Coronary artery (tissue), 2 donors: ENCODE measurements around the gene FGGY.
"Not testable (repeated sequence)": the region's sequence is repeated elsewhere in the genome, so short reads cannot be mapped to it uniquely, and the experiment has no call there.

Source experiments
- DNase-seq: peaks from one replicate; pipeline ENCODE4 v3.0.0-alpha.2; 2017; ENCODE audit warnings: low spot score
- H3K27ac ChIP-seq, 2 donors: fragments of 200-600 bp; sonication (generic); one replicate each; pipeline ENCODE4 v1.5.1; 2016 to 2019
- H3K4me3 ChIP-seq: fragments of 200-600 bp; sonication (generic); 2 replicates; pipeline ENCODE4 v1.5.1; 2016; ENCODE audit warnings: mild to moderate bottlenecking, moderate library complexity
- TF ChIP-seq, protein P1 (sequence below): fragments of 200-600 bp; sonication (generic); IDR thresholded peaks from one replicate; pipeline ENCODE4 v1.5.1; 2019; ENCODE audit warnings: antibody characterized with exemption

The FGGY gene

DNA sequence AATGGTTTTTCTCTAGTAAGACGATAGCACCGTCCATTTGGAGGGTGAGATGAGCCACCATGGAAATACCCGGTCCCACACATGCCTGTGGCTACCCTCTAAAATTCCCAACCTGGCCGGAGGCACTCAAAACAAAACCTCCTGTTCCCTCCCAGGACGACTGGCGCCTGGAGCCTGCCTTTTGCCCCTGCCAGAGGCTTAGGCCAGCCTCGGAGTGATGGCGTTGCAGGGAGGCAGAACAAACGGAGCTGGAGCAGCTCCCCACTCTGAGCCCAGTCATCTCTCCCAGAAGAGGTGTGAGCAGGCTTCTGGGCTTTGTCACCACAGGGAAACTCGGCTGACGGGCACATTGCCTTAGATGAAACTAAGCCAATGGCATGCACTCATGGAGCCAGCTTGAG is 304.1 kb downstream of the FGGY start:
- no peak for DNase-seq

DNA sequence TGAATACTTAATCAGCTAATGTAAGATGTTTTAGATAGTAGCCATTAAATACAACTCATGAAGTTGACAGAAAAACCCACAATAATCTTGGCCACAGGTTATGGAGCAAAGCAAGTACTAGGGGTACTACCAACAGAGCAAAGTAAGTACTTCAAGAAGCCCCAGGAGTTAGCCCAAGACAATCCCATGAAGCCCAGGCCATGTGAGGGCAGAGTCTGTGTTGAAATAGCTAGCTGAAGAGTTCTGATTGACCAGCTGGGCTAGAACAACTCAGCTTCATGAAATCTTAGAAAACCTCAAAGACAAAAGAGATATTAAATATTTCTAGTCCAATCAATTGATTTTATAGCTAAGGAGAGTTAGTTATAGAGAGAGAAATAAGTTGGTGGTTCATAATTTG is 304.9 kb downstream of the FGGY start:
- no peak overlapping the region for H3K4me3 ChIP-seq
- TF ChIP-seq, protein P1, sequence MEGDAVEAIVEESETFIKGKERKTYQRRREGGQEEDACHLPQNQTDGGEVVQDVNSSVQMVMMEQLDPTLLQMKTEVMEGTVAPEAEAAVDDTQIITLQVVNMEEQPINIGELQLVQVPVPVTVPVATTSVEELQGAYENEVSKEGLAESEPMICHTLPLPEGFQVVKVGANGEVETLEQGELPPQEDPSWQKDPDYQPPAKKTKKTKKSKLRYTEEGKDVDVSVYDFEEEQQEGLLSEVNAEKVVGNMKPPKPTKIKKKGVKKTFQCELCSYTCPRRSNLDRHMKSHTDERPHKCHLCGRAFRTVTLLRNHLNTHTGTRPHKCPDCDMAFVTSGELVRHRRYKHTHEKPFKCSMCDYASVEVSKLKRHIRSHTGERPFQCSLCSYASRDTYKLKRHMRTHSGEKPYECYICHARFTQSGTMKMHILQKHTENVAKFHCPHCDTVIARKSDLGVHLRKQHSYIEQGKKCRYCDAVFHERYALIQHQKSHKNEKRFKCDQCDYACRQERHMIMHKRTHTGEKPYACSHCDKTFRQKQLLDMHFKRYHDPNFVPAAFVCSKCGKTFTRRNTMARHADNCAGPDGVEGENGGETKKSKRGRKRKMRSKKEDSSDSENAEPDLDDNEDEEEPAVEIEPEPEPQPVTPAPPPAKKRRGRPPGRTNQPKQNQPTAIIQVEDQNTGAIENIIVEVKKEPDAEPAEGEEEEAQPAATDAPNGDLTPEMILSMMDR: no peak
- DNase-seq: no peak
- H3K27ac ChIP-seq: no peak overlapping the region

More for the DNA sequence above, 304.1 kb downstream of the FGGY start:
- TF ChIP-seq, protein P1: no peak
- no peak overlapping the region for H3K4me3 ChIP-seq
- no peak overlapping the region for H3K27ac ChIP-seq

DNA sequence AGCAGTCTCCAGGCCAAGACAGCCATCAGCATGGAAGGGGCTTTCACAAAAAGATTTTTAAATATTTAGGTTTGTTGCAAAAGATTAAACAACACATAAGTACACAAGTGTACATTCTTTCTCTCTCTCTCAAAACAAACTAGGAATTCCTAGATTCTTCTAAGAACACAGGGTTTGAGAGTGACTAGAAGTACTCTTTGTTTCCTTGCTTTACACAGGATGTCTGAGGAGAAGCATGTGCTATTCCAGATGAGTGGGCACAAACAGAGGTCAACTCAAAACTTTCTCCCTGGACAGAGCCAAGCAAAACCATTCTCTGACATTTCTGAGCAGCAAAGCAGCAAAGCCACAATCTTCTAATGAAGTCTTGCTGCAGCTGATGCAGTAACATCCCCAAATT is 307.3 kb downstream of the FGGY start:
- no peak overlapping the region for H3K27ac ChIP-seq
- DNase-seq: no peak
- H3K4me3 ChIP-seq: no peak overlapping the region
- TF ChIP-seq, protein P1: no peak

DNA sequence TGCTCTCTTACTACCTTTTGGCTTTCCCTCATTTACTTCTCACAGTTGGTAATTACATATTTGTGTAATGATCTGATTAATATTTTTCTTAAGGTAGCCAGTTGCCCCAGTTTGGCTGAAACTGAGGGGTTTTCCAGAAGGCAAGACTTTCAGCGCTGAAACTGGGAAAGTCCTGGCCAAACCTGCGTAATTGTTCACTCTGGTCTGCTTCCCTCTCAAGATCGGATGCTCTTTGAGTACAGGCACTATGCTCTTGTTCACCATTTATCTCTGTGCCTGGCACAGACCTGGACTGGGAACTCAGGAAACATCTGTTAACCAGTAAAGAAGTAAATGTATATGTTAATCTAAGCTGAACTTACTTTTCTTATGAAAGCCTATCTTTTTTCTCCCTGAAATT is 308.3 kb downstream of the FGGY start:
- TF ChIP-seq, protein P1: no peak
- no peak overlapping the region for H3K27ac ChIP-seq
- H3K4me3 ChIP-seq: no peak overlapping the region
- DNase-seq: no peak

DNA sequence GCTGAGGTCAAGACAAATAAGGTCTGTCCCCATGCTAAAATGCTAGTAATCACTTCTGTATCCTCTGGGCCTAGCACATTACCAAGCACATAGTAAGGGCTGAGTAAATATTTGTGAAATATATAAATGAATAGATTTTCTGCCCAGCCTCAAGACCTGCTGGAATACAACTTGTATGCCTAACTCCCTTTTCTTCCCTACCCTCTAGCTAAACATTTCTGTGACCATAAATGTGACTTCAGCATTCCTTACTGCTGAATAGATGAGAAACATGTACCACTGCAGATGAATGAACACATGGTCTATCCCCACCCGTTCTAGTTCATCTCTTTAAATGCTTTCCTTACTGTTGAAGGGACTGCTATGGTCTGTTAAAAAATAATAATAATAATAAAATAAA is 308.9 kb downstream of the FGGY start:
- DNase-seq: no peak
- no peak overlapping the region for H3K27ac ChIP-seq
- H3K4me3 ChIP-seq: no peak overlapping the region
- TF ChIP-seq, protein P1: no peak

DNA sequence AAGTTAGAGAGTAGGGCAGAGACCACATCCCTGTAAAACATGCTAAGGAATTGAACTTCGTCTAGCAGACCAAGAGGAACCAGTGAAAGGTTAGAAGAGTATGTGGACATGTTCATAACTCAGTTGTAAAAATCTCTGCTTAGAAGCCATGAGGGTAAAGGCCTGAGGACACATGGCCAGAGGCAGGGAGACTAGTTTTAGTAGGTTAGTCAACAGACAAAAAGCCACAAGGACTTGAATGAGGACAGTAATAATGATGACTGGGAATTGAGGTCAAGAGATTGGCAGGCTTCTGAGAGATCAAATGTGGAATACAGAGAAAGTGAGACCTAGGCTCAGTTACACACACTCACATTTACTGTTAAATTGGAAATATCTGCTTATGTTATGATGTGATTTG is 312.4 kb downstream of the FGGY start:
- H3K27ac ChIP-seq: no peak overlapping the region
- TF ChIP-seq, protein P1: no peak
- no peak overlapping the region for H3K4me3 ChIP-seq
- DNase-seq: no peak

DNA sequence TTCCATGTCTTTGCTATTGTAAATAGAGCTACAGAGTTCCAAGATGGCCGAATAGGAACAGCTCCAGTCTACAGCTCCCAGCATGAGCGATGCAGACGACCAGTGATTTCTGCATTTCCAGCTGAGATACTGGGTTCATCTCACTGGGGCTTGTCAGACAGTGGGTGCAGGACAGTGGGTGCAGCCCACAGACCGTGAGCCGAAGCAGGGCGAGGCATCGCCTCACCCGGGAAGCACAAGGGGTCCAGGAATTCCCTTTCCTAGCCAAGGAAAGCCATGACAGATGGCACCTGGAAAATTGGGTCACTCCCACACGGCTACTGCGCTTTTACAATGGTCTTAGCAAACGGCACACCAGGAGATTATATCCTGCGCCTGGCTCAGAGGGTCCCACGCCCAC is 313.6 kb downstream of the FGGY start:
- not testable (repeated sequence) for H3K4me3 ChIP-seq, DNase-seq, H3K27ac ChIP-seq

DNA sequence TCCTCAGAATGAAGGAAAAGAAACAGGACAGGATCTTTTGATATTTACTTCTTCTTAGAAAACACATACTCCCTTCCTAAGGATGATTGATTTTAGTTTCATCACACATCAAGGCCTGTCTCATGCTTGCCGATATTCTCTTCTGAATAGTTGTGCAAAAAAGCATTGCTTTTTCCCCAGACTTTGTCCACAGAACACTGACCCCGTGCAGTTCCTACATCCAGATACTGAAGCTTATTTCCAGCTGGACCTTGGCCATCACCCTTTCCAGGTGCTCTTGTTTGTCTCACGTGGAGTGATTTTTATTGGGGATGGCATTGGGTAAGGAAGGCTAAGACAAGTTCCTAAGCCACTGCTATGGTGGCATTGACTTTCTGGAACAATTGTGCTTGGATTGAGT is 320.5 kb downstream of the FGGY start:
- no peak overlapping the region for H3K27ac ChIP-seq
- H3K4me3 ChIP-seq: no peak overlapping the region
- TF ChIP-seq, protein P1: no peak
- DNase-seq: no peak
